ENCODE data around the gene ARHGAP28.

The ARHGAP28 gene

DNA sequence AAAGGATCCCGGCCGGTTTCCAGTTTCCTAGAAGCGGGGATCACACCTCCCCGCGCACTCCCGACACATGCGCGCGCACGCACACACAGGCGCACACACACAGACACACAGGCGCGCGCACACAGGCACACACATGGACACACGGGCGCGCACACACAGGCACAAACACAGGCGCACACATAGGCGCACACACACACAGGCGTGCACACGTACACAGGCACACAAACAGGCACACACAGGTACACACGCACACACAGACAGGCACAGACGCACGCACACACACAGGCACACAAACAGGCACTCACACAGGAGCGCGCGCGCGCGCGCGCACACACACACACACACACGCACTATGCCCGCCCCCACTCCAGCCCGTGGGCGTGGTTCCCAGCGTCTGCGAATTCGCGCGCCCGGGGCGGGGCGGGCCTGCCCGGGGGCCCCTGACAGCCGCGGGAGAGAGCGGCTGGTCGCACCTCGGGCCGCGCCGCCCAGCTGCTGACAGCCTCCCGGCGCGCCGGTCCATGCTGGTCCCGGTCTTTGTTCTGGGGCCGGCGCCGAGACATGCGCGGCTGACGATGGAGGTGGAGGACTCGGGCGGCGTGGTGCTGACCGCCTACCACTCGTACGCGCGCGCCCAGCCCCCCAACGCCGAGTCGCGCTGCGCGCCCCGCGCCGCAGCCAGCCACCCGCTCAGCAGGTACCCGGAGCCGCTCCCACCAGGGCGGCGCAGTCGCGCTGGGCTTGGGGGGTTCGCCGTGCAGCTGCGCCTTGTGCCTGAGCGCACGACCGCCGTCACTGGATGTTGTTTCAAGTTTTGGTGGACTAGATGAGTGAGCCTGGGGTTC is at the start of gene ARHGAP28:
TSS of gene ARHGAP28 (plus strand) at position 470 of the 845 bp plus-strand sequence. CDS start at position 576, 106 bp downstream.
- no peak for TF ChIP-seq CTCF (IDR thresholded peaks at IDR 0.05; ENCODE audit: low read depth, low read length)
- peak within 1 kb of the TSS; percentile 50 for H3K4me3 ChIP-seq (ENCODE audit: low read depth, low read length)

GRCh38 chr18:6681331-6681875 is 48.1 kb upstream of the ARHGAP28 start:
- TF ChIP-seq CTCF (IDR thresholded peaks at IDR 0.05; ENCODE audit: low read depth, low read length), result no peak
- H3K4me3 ChIP-seq (ENCODE audit: low read depth, low read length), result no peak overlapping the region

DNA sequence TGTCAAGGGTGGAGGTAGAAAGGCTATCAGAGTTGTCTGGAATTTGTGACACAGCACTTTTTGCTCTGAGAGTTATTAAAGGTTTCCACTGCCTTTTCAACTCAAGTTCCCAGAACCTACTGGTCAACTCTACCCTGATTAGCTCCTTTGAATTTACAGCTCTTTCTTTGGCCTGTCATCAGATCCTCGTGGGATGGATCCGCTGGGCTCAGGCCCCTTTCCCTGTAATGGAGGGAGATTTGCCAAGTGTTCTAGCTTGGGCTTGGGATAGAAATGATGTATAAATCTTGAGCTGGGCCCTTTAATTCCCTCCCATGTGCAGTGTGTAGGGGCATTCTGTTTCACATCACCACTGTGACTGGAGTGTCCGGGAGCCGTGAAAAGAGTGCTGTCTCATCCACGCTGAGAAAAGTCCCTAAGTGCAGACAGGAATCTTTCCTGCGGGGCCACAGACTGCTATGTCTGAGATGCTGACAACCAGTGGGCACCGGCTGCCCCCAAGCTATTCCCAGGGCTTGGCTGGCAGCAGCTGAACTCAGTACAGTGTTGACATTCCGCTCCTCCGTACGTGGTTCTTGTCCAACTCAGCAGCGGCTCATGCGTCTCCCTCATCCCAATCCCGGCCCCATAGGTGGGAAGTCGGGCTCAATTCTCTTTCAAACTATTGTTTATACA is 46.9 kb upstream of the ARHGAP28 start:
- TF ChIP-seq CTCF (IDR thresholded peaks at IDR 0.05; ENCODE audit: low read depth, low read length), result no peak

GRCh38 chr18:6683112-6683876 is 46.2 kb upstream of the ARHGAP28 start:
- no peak overlapping the region for H3K4me3 ChIP-seq (ENCODE audit: low read depth, low read length)
- TF ChIP-seq CTCF (IDR thresholded peaks at IDR 0.05; ENCODE audit: low read depth, low read length), result no peak

More for the DNA sequence above, 46.9 kb upstream of the ARHGAP28 start:
- H3K4me3 ChIP-seq (ENCODE audit: low read depth, low read length), result no peak overlapping the region

- H3K4me3 ChIP-seq (ENCODE audit: low read depth, low read length), result no peak overlapping the region
- TF ChIP-seq CTCF (IDR thresholded peaks at IDR 0.05; ENCODE audit: low read depth, low read length), result no peak
Observed at GRCh38 chr18:6687676-6688075, 41.8 kb upstream of the ARHGAP28 start.

- H3K4me3 ChIP-seq (ENCODE audit: low read depth, low read length), result no peak overlapping the region
- TF ChIP-seq CTCF (IDR thresholded peaks at IDR 0.05; ENCODE audit: low read depth, low read length), result no peak
Observed at GRCh38 chr18:6708890-6709289, 20.6 kb upstream of the ARHGAP28 start.

All from WI38 (cell line).